ENCODE measurements around the gene SHC3.
A peak's percentile ranks its signal among the peaks of the same experiment; 100 is the strongest.

The SHC3 gene

GRCh38 chr9:88996921-88997235 lies 181.7 kb downstream of the SHC3 start:
- no peak for DNase-seq

- no peak for DNase-seq
Observed at GRCh38 chr9:88996046-88996920, 182.3 kb downstream of the SHC3 start.

GRCh38 chr9:88995627-88996026 lies 183.0 kb downstream of the SHC3 start:
- DNase-seq = no peak

- DNase-seq = no peak
Observed at GRCh38 chr9:88995200-88995577, 183.4 kb downstream of the SHC3 start.

- DNase-seq = no peak
Observed at GRCh38 chr9:88994469-88995199, 184.0 kb downstream of the SHC3 start.

- DNase-seq = no peak
Observed at GRCh38 chr9:88993871-88994460, 184.7 kb downstream of the SHC3 start.

- DNase-seq = no peak
Observed at GRCh38 chr9:88993327-88993726, 185.3 kb downstream of the SHC3 start.

- no peak for DNase-seq
Observed at GRCh38 chr9:88992556-88992955, 186.1 kb downstream of the SHC3 start.

- DNase-seq = peak; percentile 28
Observed at GRCh38 chr9:88991066-88992034, 187.3 kb downstream of the SHC3 start, which contains the start of gene S1PR3. S1PR3 (plus strand) TSS chr9:88991468; CDS start chr9:89001201, 9,733 bp downstream.

- DNase-seq = no peak
Observed at GRCh38 chr9:88990729-88991065, 187.9 kb downstream of the SHC3 start.

GRCh38 chr9:88990041-88990728 lies 188.4 kb downstream of the SHC3 start:
- no peak for DNase-seq

GRCh38 chr9:88988796-88989641 lies 189.6 kb downstream of the SHC3 start:
- peak; percentile 77 for DNase-seq

- no peak for DNase-seq
Observed at GRCh38 chr9:88987661-88988060, 191.0 kb downstream of the SHC3 start.

GRCh38 chr9:88986776-88987175 lies 191.8 kb downstream of the SHC3 start:
- no peak for DNase-seq

GRCh38 chr9:88985616-88986015 lies 193.0 kb downstream of the SHC3 start:
- DNase-seq = no peak

GRCh38 chr9:88984543-88984883 lies 194.1 kb downstream of the SHC3 start:
- DNase-seq = no peak

GRCh38 chr9:88983865-88984542 lies 194.6 kb downstream of the SHC3 start:
- DNase-seq = no peak

- DNase-seq = no peak
Observed at GRCh38 chr9:88980740-88981203, 197.8 kb downstream of the SHC3 start.

- no peak for DNase-seq
Observed at GRCh38 chr9:88979791-88980190, 198.8 kb downstream of the SHC3 start.

GRCh38 chr9:88979021-88979420 lies 199.6 kb downstream of the SHC3 start:
- DNase-seq = no peak

GRCh38 chr9:88978034-88978433 lies 200.6 kb downstream of the SHC3 start:
- DNase-seq = no peak
